Sigmoid colon (tissue), 7 donors: ENCODE results near the gene HMGN3. TPM values are rescaled to one million over a fixed set of nuclear protein-coding genes. Genes with fewer than 3 reads are reported as not detected.

Source experiments
- DNase-seq: peaks from one replicate; pipeline ENCODE4 v3.0.0-alpha.2; 2019
- H3K27ac ChIP-seq, 4 donors: fragments of 200-600 bp; sonication (generic); one replicate each; pipeline ENCODE4 v1.5.1; 2016 to 2019; ENCODE audit warnings: mild to moderate bottlenecking in 1 of 4
- H3K27me3 ChIP-seq, 3 donors: fragments of 200-600 bp; sonication (generic); one replicate each; pipeline ENCODE4 v1.5.1; 2019; ENCODE audit warnings: mild to moderate bottlenecking in 1 of 3
- H3K36me3 ChIP-seq, 4 donors: fragments of 200-600 bp; sonication (generic); one replicate each; pipeline ENCODE4 v1.5.1; 2016 to 2019
- H3K4me1 ChIP-seq, 4 donors: fragments of 200-600 bp; sonication (generic); one replicate each; pipeline ENCODE4 v1.5.1; 2017 to 2019
- H3K4me3 ChIP-seq, 4 donors: fragments of 200-600 bp; sonication (generic); one replicate each; pipeline ENCODE4 v1.5.1; 2017 to 2019; ENCODE audit warnings: mild to moderate bottlenecking in 2 of 4, moderate library complexity in 1 of 4
- H3K9me3 ChIP-seq, 4 donors: fragments of 200-600 bp in 3 of 4; sonication (generic) in 3 of 4; one replicate each; pipeline versions ENCODE4 v1.5.1 to v1.6.1; 2013 to 2019
- CTCF ChIP-seq, 4 experiments: fragments of 450-650 bp in 3 of 4; fragments of 200-600 bp in 1 of 4; IDR thresholded peaks; one replicate each; pipeline ENCODE4 v1.5.1; 2016 to 2019; ENCODE audit warnings: antibody characterized with exemption in 4 of 4, mild to moderate bottlenecking in 3 of 4, moderate library complexity in 2 of 4
- EP300 ChIP-seq, 4 donors: sonication (generic); formaldehyde crosslinking; IDR thresholded peaks; one replicate each; pipeline ENCODE4 v1.6.1; 2017; ENCODE audit warnings: antibody characterized with exemption in 4 of 4
- POLR2A ChIP-seq, 2 donors: fragments of 450-650 bp; IDR thresholded peaks; one replicate each; pipeline ENCODE4 v1.6.1; 2016; ENCODE audit warnings: antibody characterized with exemption in 2 of 2, mild to moderate bottlenecking in 2 of 2, moderate library complexity in 2 of 2
- POLR2AphosphoS5 ChIP-seq, 4 donors: sonication (generic); formaldehyde crosslinking; IDR thresholded peaks; one replicate each; pipeline ENCODE4 v1.6.1; 2017; ENCODE audit warnings: antibody characterized with exemption in 4 of 4
- WGBS, 2 donors: extraction: QIAGEN DNeasy Blood & Tissue Kit; methylation state at CpG; one replicate each; pipeline ENCODE4 v1.1.7; 2013; 5-methylcytosine and 5-hydroxymethylcytosine counted together
- intact Hi-C: fragments of 100-400 bp; cut with DNase I; formaldehyde crosslinking; loops from one replicate; pipeline ENCODE4 v1.15.1; 2023
- polyA plus RNA-seq, 3 donors: library from polyadenylated mRNA; stranded (reverse); fragments of 200-250 nt; gene quantifications; one replicate each; pipeline ENCODE4 v1.2.3, GENCODE V29; 2013
- total RNA-seq, 4 donors: library from RNA; depleted of rRNA; stranded (reverse); fragments of >200 nt; gene quantifications; one replicate each; pipeline ENCODE4 v1.1.0, GENCODE V29; 2016
- donor health status: healthy with polysubstance abuse.
- donor health status: Bipolar disorder and iron deficiency.
- donor health status: healthy.

HMGN3 gene
- total and polyA plus RNA-seq, 7 donors = 49.9 to 82.8 (median 69.4) TPM

GRCh38 chr6:79238919-79239318 lies 4.4 kb upstream of the HMGN3 start:
- intact Hi-C loops = no loop called here
- H3K27ac ChIP-seq = no peak overlapping the region
- no peak for DNase-seq
- no peaks in the 10 kb centered on the region for H3K9me3 ChIP-seq
- no peaks in the 10 kb centered on the region for H3K36me3 ChIP-seq
- H3K27me3 ChIP-seq = no peaks in the 10 kb centered on the region
- TF ChIP-seq POLR2A (IDR thresholded peaks at IDR 0.05) = no peak
- TF ChIP-seq CTCF (IDR thresholded peaks at IDR 0.05) = no peak
- no peak for TF ChIP-seq EP300 (IDR thresholded peaks at IDR 0.05)
- no peak for TF ChIP-seq POLR2AphosphoS5 (IDR thresholded peaks at IDR 0.05)
- peaks cover 0 to 4% (median 1%) of the 10 kb centered on the region in 4 donors for H3K4me1 ChIP-seq
- H3K4me3 ChIP-seq = no peak overlapping the region

GRCh38 chr6:79236711-79237110 lies 2.2 kb upstream of the HMGN3 start:
- no peaks in the 10 kb centered on the region for H3K9me3 ChIP-seq
- TF ChIP-seq POLR2AphosphoS5 (IDR thresholded peaks at IDR 0.05) (no peak), EP300 (IDR thresholded peaks at IDR 0.05) (no peak), POLR2A (IDR thresholded peaks at IDR 0.05) (no peak), CTCF (IDR thresholded peaks at IDR 0.05) (no peak)
- no peaks in the 10 kb centered on the region for H3K27me3 ChIP-seq
- peaks cover 0 to 18% (median 15%) of the 10 kb centered on the region in 4 donors for H3K4me1 ChIP-seq
- DNase-seq = no peak
- WGBS, 2 donors = 17 to 68% methylated on average over 3 of the region's 3 CpGs
- no peak overlapping the region for H3K27ac ChIP-seq
- intact Hi-C loops = no loop called here
- H3K36me3 ChIP-seq = no peaks in the 10 kb centered on the region
- H3K4me3 ChIP-seq = no peak overlapping the region

GRCh38 chr6:79233611-79234149 lies 802 bp downstream of the HMGN3 start:
- 0 to 1% methylated on average over 41 of the region's 41 CpGs for WGBS, 2 donors
- DNase-seq = peak; percentile 95

GRCh38 chr6:79232696-79233462 lies 1.6 kb downstream of the HMGN3 start:
- WGBS, 2 donors = 90 to 94% methylated on average over 6 of the region's 6 CpGs
- H3K4me1 ChIP-seq = peaks cover 0 to 18% (median 17%) of the 10 kb centered on the region in 4 donors

More at GRCh38 chr6:79233611-79234149, 802 bp downstream of the HMGN3 start:
- Histone ChIP-seq H3K27ac (peak overlapping the region; percentile 90 to 96 (median 92)), H3K27me3 (no peaks in the 10 kb centered on the region), H3K4me3 (peak overlapping the region; percentile 64 to 80 (median 74)), H3K9me3 (no peaks in the 10 kb centered on the region), H3K36me3 (no peaks in the 10 kb centered on the region), H3K4me1 (peaks cover 0 to 18% (median 17%) of the 10 kb centered on the region in 4 donors)
- intact Hi-C loops = loop anchor here (1.0 to 2.0 kb wide), 3 partner anchors 155 to 367 kb away; partner anchors contain the start of genes IRAK1BP1, LCA5 and PHIP
- TF ChIP-seq POLR2AphosphoS5 (IDR thresholded peaks at IDR 0.05) (peak; percentile 36 to 78 (median 68)), EP300 (IDR thresholded peaks at IDR 0.05) (no peak), POLR2A (IDR thresholded peaks at IDR 0.05) (peak; percentile 4 to 22), CTCF (IDR thresholded peaks at IDR 0.05) (peak; percentile 36 to 54 (median 40))

More at GRCh38 chr6:79232696-79233462, 1.6 kb downstream of the HMGN3 start:
- H3K27me3 ChIP-seq = no peaks in the 10 kb centered on the region
- intact Hi-C loops = no loop called here
- H3K4me3 ChIP-seq = peak overlapping the region; percentile 64 to 80 (median 74)
- no peak for DNase-seq
- no peaks in the 10 kb centered on the region for H3K36me3 ChIP-seq
- TF ChIP-seq POLR2A (IDR thresholded peaks at IDR 0.05) (no peak), EP300 (IDR thresholded peaks at IDR 0.05) (no peak), CTCF (IDR thresholded peaks at IDR 0.05) (no peak), POLR2AphosphoS5 (IDR thresholded peaks at IDR 0.05) (no peak)
- H3K9me3 ChIP-seq = no peaks in the 10 kb centered on the region
- H3K27ac ChIP-seq = peak overlapping the region; percentile 90 to 96 (median 92)
